Pancreas (tissue), 10 donors: Measurements from ENCODE around the gene ABLIM2. TPM values are rescaled to one million over a fixed set of nuclear protein-coding genes. Genes with fewer than 3 reads are reported as not detected.
"Not testable (repeated sequence)": the region's sequence is repeated elsewhere in the genome, so short reads cannot be mapped to it uniquely, and the experiment has no call there.

Experiments used
- ATAC-seq, 4 donors: fragments of 200-7000 bp; cut with Tn5 transposase; one replicate each; pipeline versions ENCODE4 v1.8.0 to v1.9.1; 2020; ENCODE audit warnings: mild to moderate bottlenecking in 4 of 4, moderate library complexity in 4 of 4
- DNase-seq, 6 donors: peaks; one replicate each; pipeline ENCODE4 v3.0.0-alpha.2; 2020
- FAIRE-seq: peaks from 2 replicates; lab custom pipeline; 2012; peaks lifted over from hg19 to GRCh38; lab: Jason Lieb, UNC
- H3K27ac ChIP-seq, 4 donors: fragments of 200-600 bp; sonication (generic); 1 replicate in 3 of 4; 2 replicates in 1 of 4; pipeline versions ENCODE4 v1.5.0 to v1.8.0; 2020
- H3K27me3 ChIP-seq, 4 donors: fragments of 200-600 bp; one replicate each; pipeline ENCODE4 v1.8.0; 2021
- H3K36me3 ChIP-seq, 3 donors: fragments of 200-600 bp; sonication (generic) in 1 of 3; one replicate each; pipeline versions ENCODE4 v1.5.0 to v1.8.0; 2020 to 2021
- H3K4me1 ChIP-seq, 3 donors: fragments of 200-600 bp; one replicate each; pipeline ENCODE4 v1.8.0; 2021
- H3K4me3 ChIP-seq, 4 donors: fragments of 200-600 bp; sonication (generic) in 2 of 4; one replicate each; pipeline versions ENCODE4 v1.5.0 to v1.8.0; 2020 to 2021
- H3K9me3 ChIP-seq, 4 donors: fragments of 200-600 bp; one replicate each; pipeline ENCODE4 v1.8.0; 2021
- WGBS, 2 donors: extraction: QIAGEN DNeasy Blood & Tissue Kit; methylation state at CpG; one replicate each; pipeline ENCODE4 v1.1.7; 2013; 5-methylcytosine and 5-hydroxymethylcytosine counted together
- intact Hi-C, 3 donors: fragments of 100-400 bp; cut with DNase I; formaldehyde crosslinking; loops; one replicate each; pipeline versions ENCODE4 v1.11.1 to v1.14.2; 2022
- polyA plus RNA-seq, 2 donors: library from polyadenylated mRNA; stranded (reverse); fragments of 200-250 nt; gene quantifications; one replicate each; pipeline ENCODE4 v1.2.3, GENCODE V29; 2013
- total RNA-seq, 6 donors: library from RNA; stranded (reverse); fragmentation: NEBNext Ultra II Directional in 4 of 6; extraction: Animal tissue kit (Norgen Biotek cat#: 25700) in 4 of 6; gene quantifications; one replicate each; pipeline versions ENCODE4 v1.2.1 to v1.2.4, GENCODE V29; 2021 to 2023
- TF ChIP-seq, protein P1 (sequence below), 4 donors: fragments of 200-600 bp; sonication (generic) in 3 of 4; IDR thresholded peaks; one replicate each; pipeline versions ENCODE4 v1.5.0 to v1.8.0; 2021; ENCODE audit warnings: antibody characterized with exemption in 4 of 4
- donor health status: healthy with polysubstance abuse.
- donor health status: DM: no; HTN: no; CAD: no; lungs with moderate emphysema.
- donor health status: DM: no; HTN: no; CAD: no.
- donor health status: control.
- donor health status: control.
- donor health status: Bipolar disorder and iron deficiency.
- donor health status: DM: yes; HTN: yes; CAD: no.
- donor health status: DM: no; HTN: no; CAD: no.
- donor health status: DM: no; HTN: no; CAD: no.
- donor health status: DM: yes; HTN: yes; CAD: no.

ABLIM2 gene
- total and polyA plus RNA-seq, 8 donors = 4.3 to 13.1 (median 6.6) TPM

DNA sequence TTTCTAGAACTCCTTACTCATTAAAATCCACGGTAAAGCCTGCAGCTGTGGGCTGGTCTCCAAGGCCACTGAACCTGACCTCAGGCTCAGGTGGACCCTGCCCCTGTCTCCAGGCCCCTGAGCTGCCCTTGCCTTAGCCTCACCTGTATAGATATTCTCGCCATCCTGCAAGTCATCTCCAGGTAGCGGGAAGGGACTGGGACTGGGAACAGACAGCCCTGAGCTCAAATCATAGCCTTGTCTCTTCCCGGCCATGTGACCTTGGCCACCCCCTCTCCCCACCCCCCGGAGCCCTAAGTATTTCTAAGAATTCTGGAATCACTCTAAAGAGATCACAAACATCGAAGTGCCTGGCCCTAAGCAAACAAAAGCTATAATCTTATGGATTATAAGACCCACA, 17.7 kb downstream of the ABLIM2 start:
- intact Hi-C loops = no loop called here
- whole genome bisulfite sequencing, 2 donors = 58 to 64% methylated on average over 6 of the region's 6 CpGs
- H3K27ac ChIP-seq = no peak overlapping the region
- H3K27me3 ChIP-seq = no peaks in the 10 kb centered on the region
- no peak for FAIRE-seq
- peak in 1 of 6 donors; percentile 11 for DNase-seq
- no peak for ATAC-seq
- H3K4me3 ChIP-seq = no peak overlapping the region
- no peaks in the 10 kb centered on the region for H3K9me3 ChIP-seq
- H3K4me1 ChIP-seq = peaks cover 0 to 11% (median 10%) of the 10 kb centered on the region in 3 donors
- H3K36me3 ChIP-seq = no peaks in the 10 kb centered on the region
- TF ChIP-seq, protein P1, sequence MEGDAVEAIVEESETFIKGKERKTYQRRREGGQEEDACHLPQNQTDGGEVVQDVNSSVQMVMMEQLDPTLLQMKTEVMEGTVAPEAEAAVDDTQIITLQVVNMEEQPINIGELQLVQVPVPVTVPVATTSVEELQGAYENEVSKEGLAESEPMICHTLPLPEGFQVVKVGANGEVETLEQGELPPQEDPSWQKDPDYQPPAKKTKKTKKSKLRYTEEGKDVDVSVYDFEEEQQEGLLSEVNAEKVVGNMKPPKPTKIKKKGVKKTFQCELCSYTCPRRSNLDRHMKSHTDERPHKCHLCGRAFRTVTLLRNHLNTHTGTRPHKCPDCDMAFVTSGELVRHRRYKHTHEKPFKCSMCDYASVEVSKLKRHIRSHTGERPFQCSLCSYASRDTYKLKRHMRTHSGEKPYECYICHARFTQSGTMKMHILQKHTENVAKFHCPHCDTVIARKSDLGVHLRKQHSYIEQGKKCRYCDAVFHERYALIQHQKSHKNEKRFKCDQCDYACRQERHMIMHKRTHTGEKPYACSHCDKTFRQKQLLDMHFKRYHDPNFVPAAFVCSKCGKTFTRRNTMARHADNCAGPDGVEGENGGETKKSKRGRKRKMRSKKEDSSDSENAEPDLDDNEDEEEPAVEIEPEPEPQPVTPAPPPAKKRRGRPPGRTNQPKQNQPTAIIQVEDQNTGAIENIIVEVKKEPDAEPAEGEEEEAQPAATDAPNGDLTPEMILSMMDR (IDR thresholded peaks at IDR 0.05) = no peak

DNA sequence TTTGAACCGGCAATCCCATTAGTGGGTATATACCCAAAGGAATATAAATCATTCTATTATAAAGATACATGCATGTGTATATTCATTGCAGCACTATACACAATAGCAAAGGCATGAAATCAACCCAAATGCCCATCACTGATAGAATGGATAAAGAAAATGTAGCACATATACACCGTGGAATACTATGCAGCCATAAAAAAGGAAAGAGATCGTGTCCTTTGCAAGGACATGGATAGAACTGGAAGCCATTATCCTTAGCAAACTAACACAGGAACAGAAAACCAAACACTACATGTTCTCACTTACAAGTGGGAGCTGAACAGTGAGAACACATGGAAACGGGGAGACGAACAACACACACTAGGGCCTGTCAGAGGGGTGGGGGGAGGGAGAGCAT, 18.9 kb downstream of the ABLIM2 start:
- ATAC-seq, intact Hi-C loops, H3K9me3 ChIP-seq, H3K36me3 ChIP-seq, H3K27me3 ChIP-seq, H3K4me3 ChIP-seq, DNase-seq, H3K27ac ChIP-seq, H3K4me1 ChIP-seq, FAIRE-seq: not testable (repeated sequence)
- 95% methylated on average over 5 of the region's 5 CpGs for WGBS, 2 donors

- ATAC-seq = no peak
- H3K9me3 ChIP-seq = no peaks in the 10 kb centered on the region
- TF ChIP-seq, protein P1 (IDR thresholded peaks at IDR 0.05) = no peak
- no peak for FAIRE-seq
- no peak overlapping the region for H3K4me3 ChIP-seq
- intact Hi-C loops = no loop called here
- no peaks in the 10 kb centered on the region for H3K27me3 ChIP-seq
- H3K36me3 ChIP-seq = no peaks in the 10 kb centered on the region
- 91 to 97% methylated on average over 19 of the region's 19 CpGs for WGBS, 2 donors
- no peaks in the 10 kb centered on the region for H3K4me1 ChIP-seq
- no peak overlapping the region for H3K27ac ChIP-seq
- peak in 2 of 6 donors; percentile 17 to 60 for DNase-seq
Measured at GRCh38 chr4:8136972-8137710, 21.5 kb downstream of the ABLIM2 start.

DNA sequence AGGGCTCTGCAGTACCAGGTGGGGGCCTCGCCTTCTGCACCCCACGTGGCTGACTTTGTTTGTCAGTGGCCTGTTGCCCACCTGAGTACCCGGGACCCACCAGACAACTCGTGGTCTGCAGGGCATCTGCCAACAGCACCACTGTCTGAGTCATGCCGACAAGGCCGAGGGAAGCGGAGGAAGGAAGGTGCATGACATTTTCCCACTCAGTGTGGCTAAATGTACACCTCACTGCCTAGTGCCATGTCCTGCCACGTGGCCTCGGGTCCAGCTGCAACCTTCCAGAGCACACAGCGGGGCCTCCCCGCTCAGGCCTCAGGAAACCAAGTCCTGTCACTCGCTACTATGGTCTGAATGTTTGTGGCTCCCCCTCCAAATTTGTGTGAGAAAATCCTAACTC, 22.1 kb downstream of the ABLIM2 start:
- Histone ChIP-seq H3K4me1 (no peaks in the 10 kb centered on the region), H3K36me3 (no peaks in the 10 kb centered on the region), H3K27me3 (no peaks in the 10 kb centered on the region), H3K27ac (no peak overlapping the region), H3K4me3 (no peak overlapping the region), H3K9me3 (no peaks in the 10 kb centered on the region)
- TF ChIP-seq, protein P1 (IDR thresholded peaks at IDR 0.05) = no peak
- FAIRE-seq (no peak), ATAC-seq (no peak), DNase-seq (peak in 2 of 6 donors; percentile 4 to 28)
- intact Hi-C loops = no loop called here
- WGBS, 2 donors = 88 to 91% methylated on average over 12 of the region's 12 CpGs

DNA sequence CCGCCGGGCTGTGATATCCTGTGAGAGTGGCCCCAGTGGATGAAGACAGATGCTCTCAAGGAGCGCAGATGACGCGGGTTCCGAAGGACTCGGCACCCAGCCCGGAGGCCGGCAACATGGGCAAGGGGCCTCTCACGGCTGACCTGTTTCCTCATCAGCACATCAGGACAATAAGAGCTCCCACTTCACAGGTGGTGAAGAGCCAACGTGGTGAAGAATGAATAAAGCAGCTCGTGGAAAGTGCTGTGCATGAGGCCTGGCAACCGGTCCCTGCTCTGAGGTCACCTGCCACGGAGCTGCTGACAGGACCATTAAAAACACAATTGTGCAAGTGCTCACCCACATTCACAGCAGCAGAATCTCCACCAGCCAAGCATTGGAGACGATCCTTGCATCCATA, 22.9 kb downstream of the ABLIM2 start:
- TF ChIP-seq, protein P1 (IDR thresholded peaks at IDR 0.05) = no peak
- H3K27ac ChIP-seq = no peak overlapping the region
- 87 to 90% methylated on average over 15 of the region's 15 CpGs for WGBS, 2 donors

More for the DNA sequence above, 22.9 kb downstream of the ABLIM2 start:
- intact Hi-C loops = no loop called here
- no peaks in the 10 kb centered on the region for H3K9me3 ChIP-seq
- DNase-seq = peak in 2 of 6 donors; percentile 3 to 20
- peak in 2 of 4 donors; percentile 27 to 61 for ATAC-seq
- H3K36me3 ChIP-seq = no peaks in the 10 kb centered on the region
- no peaks in the 10 kb centered on the region for H3K4me1 ChIP-seq
- no peak overlapping the region for H3K4me3 ChIP-seq
- H3K27me3 ChIP-seq = no peaks in the 10 kb centered on the region
- FAIRE-seq = no peak
